ENCODE data around the gene CBFA2T3.

DNA sequence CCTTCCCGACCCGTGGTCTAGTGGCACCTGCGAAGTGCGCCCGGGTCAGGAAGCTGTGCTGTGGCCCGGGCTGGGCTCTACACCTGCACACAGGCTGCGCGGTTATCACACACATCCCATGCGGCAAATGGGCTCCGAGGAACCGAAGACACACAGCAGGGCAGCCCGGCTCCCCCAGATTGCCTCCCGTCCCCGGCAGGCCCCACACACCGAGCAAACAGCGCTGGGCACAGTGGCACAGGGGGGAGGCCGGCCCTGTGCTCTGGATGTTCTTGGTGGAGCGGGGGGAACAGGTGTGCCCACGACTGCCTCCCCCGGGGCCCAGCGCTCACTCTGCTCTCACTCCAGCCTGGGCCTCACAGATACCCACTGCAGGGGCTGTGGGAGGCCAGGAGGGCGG is 81.7 kb downstream of the CBFA2T3 start:
- TF ChIP-seq POLR2A (IDR thresholded peaks at IDR 0.05) (no peak), CTCF (IDR thresholded peaks at IDR 0.05 in 8 of 11, conservative IDR thresholded peaks at IDR 0.05 in 3 of 11) (no peak)

All from spleen (tissue), 7 donors.